Large intestine (tissue), 3 donors: ENCODE results near the gene STK4. TPM values are rescaled to one million over a fixed set of nuclear protein-coding genes. Genes with fewer than 3 reads are reported as not detected.
"Not testable (repeated sequence)": the region's sequence is repeated elsewhere in the genome, so short reads cannot be mapped to it uniquely, and the experiment has no call there.

Source experiments
- DNase-seq, 2 donors: peaks; one replicate each; pipeline versions ENCODE4 v3.0.0 to v3.0.0-alpha.2; 2013
- H3K27ac ChIP-seq: one replicate; pipeline ENCODE4 v1.5.1; 2013; ENCODE audit warnings: low read length
- H3K27me3 ChIP-seq: 2 replicates; pipeline ENCODE4 v1.6.1; 2013; ENCODE audit warnings: low read length; ENCODE audit not compliant: control insufficient read depth, insufficient read depth
- H3K36me3 ChIP-seq: 2 replicates; pipeline ENCODE4 v1.6.1; 2013; ENCODE audit warnings: low read length; ENCODE audit not compliant: control insufficient read depth, insufficient read depth
- H3K4me1 ChIP-seq: one replicate; pipeline ENCODE4 v1.6.1; 2013; ENCODE audit warnings: low read length; ENCODE audit not compliant: control insufficient read depth, insufficient read depth
- H3K4me3 ChIP-seq: one replicate; pipeline ENCODE4 v1.5.1; 2013; ENCODE audit warnings: low read length
- H3K9me3 ChIP-seq: one replicate; pipeline ENCODE4 v1.6.1; 2013; ENCODE audit warnings: mild to moderate bottlenecking, low read depth, low read length, moderate library complexity; ENCODE audit not compliant: control insufficient read depth
- WGBS: methylation state at CpG from one replicate; pipeline ENCODE4 v1.1.5; 2013; ENCODE audit warnings: low lambda C conversion rate; ENCODE audit not compliant: insufficient coverage; 5-methylcytosine and 5-hydroxymethylcytosine counted together
- polyA plus RNA-seq: library from polyadenylated mRNA; unstranded; fragments of 120-200 nt; gene quantifications from one replicate; pipeline ENCODE4 v1.2.1, GENCODE V29; 2013

Gene STK4
- polyA plus RNA-seq, 1 donor, result 15.8 TPM

DNA sequence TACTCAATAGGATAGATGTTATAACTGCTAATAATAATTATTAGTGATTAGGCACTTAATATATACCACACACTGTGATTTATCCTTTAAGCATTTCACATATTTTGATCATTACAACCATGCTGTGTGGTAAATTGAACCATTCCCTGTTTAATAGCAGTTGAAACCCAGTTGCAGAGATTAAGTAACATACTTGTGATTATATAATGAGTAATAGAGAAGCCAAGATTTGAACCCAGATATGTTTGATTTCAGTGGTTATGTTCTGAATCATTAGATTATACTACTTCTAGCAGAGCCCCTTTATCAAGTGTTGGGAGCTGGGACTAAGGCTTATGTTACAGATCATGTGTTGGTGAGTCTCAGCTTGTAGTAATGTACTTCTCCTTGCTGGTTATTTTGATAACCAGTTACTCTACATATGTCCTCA lies 44.1 kb downstream of the STK4 start:
- Histone ChIP-seq H3K27ac (no peak overlapping the region), H3K27me3 (no peaks in the 10 kb centered on the region), H3K9me3 (no peaks in the 10 kb centered on the region), H3K4me1 (peaks cover 6% of the 10 kb centered on the region), H3K36me3 (peaks cover 11% of the 10 kb centered on the region), H3K4me3 (no peak overlapping the region)
- no peak for DNase-seq

DNA sequence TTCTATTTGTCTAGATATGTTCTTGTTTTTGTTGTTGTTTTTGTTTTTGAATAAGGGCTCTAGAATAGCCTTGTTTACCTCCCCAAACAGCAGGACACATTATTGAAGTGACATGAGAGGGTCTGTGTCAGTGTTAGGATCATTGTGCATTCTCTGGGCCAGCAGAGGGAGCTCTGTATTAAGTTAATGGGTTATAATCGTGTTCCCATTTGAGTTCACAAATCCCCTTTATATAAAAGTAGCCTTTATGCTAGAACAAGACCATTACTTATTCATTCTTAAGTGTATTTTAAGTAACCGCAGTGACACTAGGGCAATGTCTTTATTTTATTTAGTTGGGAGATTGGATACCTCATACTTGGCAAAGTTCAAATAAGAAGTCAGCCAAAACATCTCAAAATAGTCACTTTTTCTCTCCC lies 44.8 kb downstream of the STK4 start:
- H3K9me3 ChIP-seq, result no peaks in the 10 kb centered on the region
- H3K4me3 ChIP-seq, result no peak overlapping the region
- DNase-seq, result peak; percentile 18 to 34
- WGBS, result 83% methylated on average over 1 of the region's 2 CpGs
- H3K27me3 ChIP-seq, result no peaks in the 10 kb centered on the region
- no peak overlapping the region for H3K27ac ChIP-seq
- H3K36me3 ChIP-seq, result peaks cover 11% of the 10 kb centered on the region
- peaks cover 7% of the 10 kb centered on the region for H3K4me1 ChIP-seq

DNA sequence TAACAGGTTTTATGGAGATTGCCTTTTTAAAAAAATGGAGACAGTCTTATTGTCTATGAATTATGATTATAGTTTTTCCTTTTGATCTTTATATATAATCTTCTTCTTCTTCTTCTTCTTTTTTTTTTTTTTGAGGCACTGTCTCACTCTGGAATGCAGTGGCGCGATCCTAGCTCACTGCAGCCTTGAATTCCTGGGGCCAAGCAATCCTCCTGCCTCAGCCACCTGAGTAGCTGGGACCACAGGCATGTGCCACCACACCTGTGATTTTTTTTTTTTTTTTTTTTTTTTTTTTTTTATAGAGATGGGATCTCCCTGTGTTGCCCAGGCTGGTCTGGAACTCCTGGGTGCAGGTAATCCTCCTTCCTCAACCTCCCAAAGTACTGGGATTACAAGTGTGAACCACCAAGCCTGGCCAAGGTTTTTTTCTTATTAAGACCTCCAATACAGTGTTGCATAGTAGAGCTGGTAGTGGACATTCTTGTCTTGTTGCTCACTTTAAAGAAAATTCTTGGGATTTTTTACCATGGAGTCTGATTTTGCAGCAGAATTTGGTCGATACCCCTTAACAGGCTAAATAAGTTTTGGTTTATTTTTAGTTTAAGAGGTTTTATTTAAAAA lies 46.5 kb downstream of the STK4 start:
- 100% methylated on average over 1 of the region's 3 CpGs for WGBS
- Histone ChIP-seq H3K36me3 (peaks cover 7% of the 10 kb centered on the region), H3K9me3 (no peaks in the 10 kb centered on the region), H3K27me3 (no peaks in the 10 kb centered on the region), H3K4me3 (no peak overlapping the region), H3K4me1 (peaks cover 17% of the 10 kb centered on the region), H3K27ac (no peak overlapping the region)
- no peak for DNase-seq

DNA sequence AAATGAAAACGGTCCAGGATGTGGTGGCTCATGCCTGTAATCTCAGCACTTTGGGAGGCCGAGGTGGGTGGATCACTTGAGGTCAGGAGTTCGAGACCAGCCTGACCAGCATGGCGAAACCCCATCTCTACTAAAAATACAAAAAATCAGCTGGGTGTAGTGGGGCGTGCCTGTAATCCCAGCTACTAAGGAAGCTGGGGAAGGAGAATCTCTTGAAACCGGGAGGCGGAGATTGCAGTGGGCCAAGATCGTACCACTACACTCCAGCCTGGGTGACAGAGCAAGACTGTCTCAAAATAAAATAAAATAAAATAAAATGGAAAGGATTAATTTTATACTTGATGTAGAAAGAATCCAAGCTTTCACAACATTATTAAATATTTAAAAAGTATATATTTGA lies 47.8 kb downstream of the STK4 start:
- not testable (repeated sequence) for H3K4me3 ChIP-seq
- no CpG with 5 or more reads among the region's 8 CpGs for WGBS

DNA sequence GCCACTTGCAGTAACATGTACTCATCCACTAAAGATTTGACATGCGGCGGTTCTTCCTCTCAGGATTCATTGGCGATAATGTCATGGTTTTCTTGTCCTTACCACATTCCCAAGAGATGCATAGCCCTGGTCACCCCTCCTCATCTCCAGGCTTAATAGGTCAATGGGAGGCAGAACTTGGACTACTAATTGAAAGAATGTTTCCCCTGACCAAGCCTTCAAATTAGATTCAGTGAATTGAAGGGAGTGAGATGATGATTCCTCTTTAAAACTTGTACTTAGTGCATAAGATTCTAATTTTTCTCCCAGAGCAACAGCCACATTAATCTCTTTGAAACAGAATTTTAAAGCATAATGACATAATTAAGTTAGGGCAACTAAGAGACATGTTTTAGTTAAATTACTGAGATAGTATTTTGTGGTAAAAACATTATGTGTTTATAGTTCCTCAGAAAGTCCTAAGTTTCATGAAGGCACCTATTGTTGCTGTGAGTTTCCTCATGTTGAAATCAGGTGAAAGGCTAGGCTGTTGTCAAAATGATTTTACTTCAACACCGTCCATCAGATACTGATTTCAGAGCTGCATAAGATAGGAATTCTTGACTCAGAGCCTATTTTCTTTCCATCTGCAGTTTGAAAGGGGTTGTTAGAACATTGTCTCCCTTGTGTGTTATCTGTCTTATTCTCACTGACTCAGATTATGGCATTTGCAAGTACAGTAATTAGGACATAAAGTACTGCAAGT lies 48.5 kb downstream of the STK4 start:
- H3K4me1 ChIP-seq, result peaks cover 19% of the 10 kb centered on the region
- WGBS, result no CpG with 5 or more reads among the region's 4 CpGs
- H3K9me3 ChIP-seq, result no peaks in the 10 kb centered on the region
- H3K36me3 ChIP-seq, result peaks cover 3% of the 10 kb centered on the region
- no peak overlapping the region for H3K4me3 ChIP-seq
- no peaks in the 10 kb centered on the region for H3K27me3 ChIP-seq
- peak; percentile 31 to 51 for DNase-seq
- H3K27ac ChIP-seq, result peak overlapping the region; percentile 71

More for the DNA sequence above, 47.8 kb downstream of the STK4 start:
- not testable (repeated sequence) for DNase-seq, H3K9me3 ChIP-seq, H3K27ac ChIP-seq, H3K36me3 ChIP-seq, H3K27me3 ChIP-seq
- H3K4me1 ChIP-seq, result peaks cover 19% of the 10 kb centered on the region

DNA sequence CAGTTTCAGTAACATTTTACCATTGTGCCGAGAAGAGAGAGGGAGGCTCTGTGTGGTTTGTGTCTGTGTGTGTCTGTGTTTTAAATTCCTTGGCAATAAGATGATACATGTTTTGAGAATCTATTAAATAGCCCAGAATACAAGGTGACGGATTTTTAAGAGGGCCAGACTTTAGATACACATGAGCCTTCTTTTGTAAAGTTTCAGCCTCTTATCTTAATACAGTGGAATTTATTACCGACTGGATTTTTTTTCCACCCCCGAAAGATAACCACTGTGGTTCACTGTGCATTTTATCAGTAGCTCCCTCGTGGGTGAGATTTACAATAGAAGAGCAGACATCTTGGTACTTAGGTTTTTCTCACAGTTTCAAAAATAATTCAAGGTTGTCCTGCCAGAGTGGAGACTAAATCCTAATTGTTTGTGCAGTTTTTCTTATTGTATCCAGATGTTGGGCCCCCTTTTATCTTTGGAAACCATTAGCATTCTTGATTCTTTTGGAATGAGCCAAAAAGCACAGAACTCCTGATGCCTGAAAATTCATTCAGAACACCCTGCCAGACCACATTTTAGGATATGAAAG lies 49.9 kb downstream of the STK4 start:
- Histone ChIP-seq H3K27ac (peak overlapping the region; percentile 71), H3K4me3 (no peak overlapping the region), H3K4me1 (peaks cover 19% of the 10 kb centered on the region), H3K36me3 (peaks cover 3% of the 10 kb centered on the region), H3K9me3 (no peaks in the 10 kb centered on the region), H3K27me3 (no peaks in the 10 kb centered on the region)
- 17% methylated on average over 2 of the region's 5 CpGs for WGBS
- peak in 1 of 2 donors; percentile 40 for DNase-seq

DNA sequence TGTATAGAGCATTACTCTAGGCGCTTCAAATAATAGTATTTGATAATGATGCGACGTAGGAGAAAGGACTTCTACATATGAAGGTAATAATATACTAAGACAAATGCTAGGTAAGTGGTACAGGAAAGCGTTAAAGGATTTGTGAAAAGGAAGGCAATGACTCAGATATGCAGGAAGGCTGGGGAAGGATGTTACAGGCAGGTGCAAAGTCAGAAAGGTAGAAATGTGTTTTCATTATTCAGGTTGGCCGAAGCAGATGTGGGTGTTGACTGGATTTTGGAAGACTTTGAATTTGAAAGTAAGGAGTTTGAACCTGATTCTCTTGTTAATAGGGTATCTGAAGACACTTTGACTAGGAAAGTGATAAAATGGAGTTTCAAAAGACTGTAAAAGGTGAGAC lies 51.0 kb downstream of the STK4 start:
- Histone ChIP-seq H3K27me3 (no peaks in the 10 kb centered on the region), H3K9me3 (no peaks in the 10 kb centered on the region), H3K4me3 (no peak overlapping the region), H3K27ac (no peak overlapping the region), H3K36me3 (peaks cover 3% of the 10 kb centered on the region), H3K4me1 (peaks cover 19% of the 10 kb centered on the region)
- WGBS, result 95% methylated on average over 3 of the region's 5 CpGs
- DNase-seq, result no peak

DNA sequence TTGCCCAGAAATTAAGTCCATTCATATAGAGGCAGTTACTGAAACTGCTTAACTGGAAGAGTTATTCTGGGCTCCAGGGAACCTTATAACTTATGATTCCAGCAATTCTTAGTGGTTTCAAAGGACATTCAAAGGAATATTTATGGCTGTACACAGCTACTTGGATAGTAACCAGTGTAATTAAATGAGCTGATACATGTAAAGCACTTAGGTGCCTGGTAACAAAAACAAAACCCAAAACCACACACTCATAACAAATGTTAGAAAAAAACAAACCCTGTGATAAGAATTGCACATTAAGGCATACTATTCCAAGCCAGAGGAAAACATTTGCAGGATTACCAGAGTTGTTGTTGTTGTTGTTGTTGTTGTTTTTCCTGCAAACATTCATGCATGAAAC lies 51.5 kb downstream of the STK4 start:
- Histone ChIP-seq H3K27me3 (no peaks in the 10 kb centered on the region), H3K4me1 (peaks cover 19% of the 10 kb centered on the region), H3K36me3 (peaks cover 3% of the 10 kb centered on the region), H3K4me3 (no peak overlapping the region), H3K27ac (no peak overlapping the region), H3K9me3 (no peaks in the 10 kb centered on the region)
- DNase-seq, result no peak

DNA sequence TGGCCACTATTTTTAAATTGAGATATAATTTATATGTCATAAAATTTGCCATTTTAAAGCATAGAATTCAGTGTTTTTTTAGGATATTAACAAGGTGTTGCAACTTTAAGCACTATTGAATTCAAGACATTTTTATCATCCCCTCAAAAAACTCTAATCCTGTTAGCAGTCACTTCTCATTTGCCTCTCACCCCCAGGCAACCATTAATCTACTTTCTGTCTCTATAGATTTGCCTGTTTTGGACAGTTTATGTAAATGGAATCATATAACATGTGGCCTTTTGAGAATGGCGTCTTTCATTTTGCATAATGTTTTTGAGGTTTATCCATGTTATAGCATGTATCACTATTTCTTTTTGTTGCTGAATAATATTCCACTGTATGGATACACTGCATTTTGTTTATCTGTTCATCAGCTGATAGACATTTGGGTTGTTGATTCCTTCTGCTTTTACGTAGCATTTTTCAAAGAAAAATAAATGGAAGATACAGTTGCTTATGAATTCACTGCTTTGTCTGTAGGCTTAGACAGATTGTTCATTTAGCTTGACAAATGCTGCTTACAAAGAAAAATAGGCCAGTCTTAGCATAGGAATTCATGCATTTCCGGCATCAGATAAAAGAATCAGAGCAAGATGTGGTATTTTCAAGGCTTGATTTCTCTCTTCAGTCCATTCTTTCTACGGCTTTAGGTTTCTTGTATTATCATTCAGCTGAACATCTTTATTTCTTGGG lies 52.9 kb downstream of the STK4 start:
- Histone ChIP-seq H3K27me3 (no peaks in the 10 kb centered on the region), H3K4me1 (peaks cover 19% of the 10 kb centered on the region), H3K36me3 (peaks cover 3% of the 10 kb centered on the region), H3K4me3 (no peak overlapping the region), H3K9me3 (no peaks in the 10 kb centered on the region), H3K27ac (no peak overlapping the region)
- WGBS, result 82% methylated on average over 2 of the region's 4 CpGs
- DNase-seq, result no peak

DNA sequence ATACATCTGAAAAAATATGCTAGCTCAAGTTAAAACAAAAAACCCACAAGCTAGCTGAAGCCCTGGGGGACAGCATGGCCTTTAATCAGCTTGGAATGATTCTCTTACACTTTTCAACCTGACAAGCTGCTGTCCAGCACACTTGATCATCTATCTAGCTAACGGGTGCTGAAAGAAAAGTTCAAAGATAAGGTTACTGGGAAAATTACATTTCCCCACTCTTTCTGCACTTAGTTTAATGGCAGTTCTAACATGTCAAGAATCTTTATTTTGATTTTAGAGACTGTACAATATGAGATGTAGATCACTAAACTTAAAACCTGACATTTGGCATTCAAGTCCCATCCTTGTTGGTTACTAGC lies 53.4 kb downstream of the STK4 start:
- H3K4me1 ChIP-seq, result peaks cover 16% of the 10 kb centered on the region
- WGBS, result no CpG with 5 or more reads among the region's 1 CpG
- H3K4me3 ChIP-seq, result no peak overlapping the region
- DNase-seq, result no peak
- H3K36me3 ChIP-seq, result peaks cover 3% of the 10 kb centered on the region
- H3K27me3 ChIP-seq, result no peaks in the 10 kb centered on the region
- H3K9me3 ChIP-seq, result no peaks in the 10 kb centered on the region
- no peak overlapping the region for H3K27ac ChIP-seq
